Astrocyte of the spinal cord (primary cell): ENCODE measurements around the gene ARHGAP45.
A peak's percentile ranks its signal among the peaks of the same experiment; 100 is the strongest.

Experiments
- DNase-seq: peaks from one replicate; pipeline ENCODE4 v3.0.0; 2011; ENCODE audit warnings: low read depth, low spot score
- H3K4me3 ChIP-seq: 2 replicates; pipeline ENCODE4 v1.5.1; 2011; ENCODE audit warnings: low read depth, mild to moderate bottlenecking, low read length, moderate library complexity
- in situ Hi-C: cut with HindIII; loops from 2 replicates; pipeline ENCODE4 v1.10.0; 2017; ENCODE audit warnings: low sequenced_read_pairs
- TF ChIP-seq, protein P1 (sequence below): IDR thresholded peaks from 2 replicates; pipeline ENCODE4 v1.5.1; 2012; ENCODE audit warnings: low read depth, mild to moderate bottlenecking, low read length, inconsistent platforms

Gene ARHGAP45

DNA sequence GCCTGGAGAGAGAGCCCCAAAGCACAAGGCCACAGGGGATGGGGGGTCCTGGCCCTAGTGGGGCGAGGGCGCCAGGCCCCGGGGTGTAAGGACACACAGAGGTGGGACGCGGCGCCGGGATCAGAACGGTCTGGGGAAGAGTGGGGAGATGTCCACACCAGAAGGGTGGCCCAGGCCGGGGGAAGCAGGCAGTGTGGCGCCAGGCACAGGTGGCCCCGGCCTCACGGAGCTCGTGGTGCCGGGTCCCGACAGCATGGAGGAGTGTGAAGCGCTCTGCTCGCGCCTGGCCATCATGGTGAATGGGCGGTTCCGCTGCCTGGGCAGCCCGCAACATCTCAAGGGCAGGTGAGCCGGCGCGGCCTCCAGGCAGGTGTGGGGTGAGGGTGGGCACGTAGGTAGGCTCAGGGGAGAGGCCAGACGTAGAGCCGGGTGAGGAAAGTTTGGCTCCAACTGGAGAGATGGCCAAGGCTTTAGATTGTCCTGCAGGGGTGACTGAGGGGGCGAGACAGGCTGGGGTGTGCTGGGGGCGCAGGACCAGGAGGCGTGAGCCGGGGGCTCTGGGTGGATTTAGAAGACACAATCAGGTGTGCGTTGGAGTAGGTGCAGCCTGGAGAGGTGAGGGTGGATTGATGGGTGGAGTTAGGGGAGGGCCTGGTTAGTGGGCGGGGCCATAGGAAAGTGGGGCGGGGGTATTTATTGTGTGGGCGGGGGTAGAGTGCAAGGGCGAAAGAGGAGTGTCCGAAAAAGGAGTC, 2.9 kb upstream of the ARHGAP45 start:
- DNase-seq = no peak
- TF ChIP-seq, protein P1, sequence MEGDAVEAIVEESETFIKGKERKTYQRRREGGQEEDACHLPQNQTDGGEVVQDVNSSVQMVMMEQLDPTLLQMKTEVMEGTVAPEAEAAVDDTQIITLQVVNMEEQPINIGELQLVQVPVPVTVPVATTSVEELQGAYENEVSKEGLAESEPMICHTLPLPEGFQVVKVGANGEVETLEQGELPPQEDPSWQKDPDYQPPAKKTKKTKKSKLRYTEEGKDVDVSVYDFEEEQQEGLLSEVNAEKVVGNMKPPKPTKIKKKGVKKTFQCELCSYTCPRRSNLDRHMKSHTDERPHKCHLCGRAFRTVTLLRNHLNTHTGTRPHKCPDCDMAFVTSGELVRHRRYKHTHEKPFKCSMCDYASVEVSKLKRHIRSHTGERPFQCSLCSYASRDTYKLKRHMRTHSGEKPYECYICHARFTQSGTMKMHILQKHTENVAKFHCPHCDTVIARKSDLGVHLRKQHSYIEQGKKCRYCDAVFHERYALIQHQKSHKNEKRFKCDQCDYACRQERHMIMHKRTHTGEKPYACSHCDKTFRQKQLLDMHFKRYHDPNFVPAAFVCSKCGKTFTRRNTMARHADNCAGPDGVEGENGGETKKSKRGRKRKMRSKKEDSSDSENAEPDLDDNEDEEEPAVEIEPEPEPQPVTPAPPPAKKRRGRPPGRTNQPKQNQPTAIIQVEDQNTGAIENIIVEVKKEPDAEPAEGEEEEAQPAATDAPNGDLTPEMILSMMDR = no peak
- no peak overlapping the region for H3K4me3 ChIP-seq
- in situ Hi-C loops = no loop called here

DNA sequence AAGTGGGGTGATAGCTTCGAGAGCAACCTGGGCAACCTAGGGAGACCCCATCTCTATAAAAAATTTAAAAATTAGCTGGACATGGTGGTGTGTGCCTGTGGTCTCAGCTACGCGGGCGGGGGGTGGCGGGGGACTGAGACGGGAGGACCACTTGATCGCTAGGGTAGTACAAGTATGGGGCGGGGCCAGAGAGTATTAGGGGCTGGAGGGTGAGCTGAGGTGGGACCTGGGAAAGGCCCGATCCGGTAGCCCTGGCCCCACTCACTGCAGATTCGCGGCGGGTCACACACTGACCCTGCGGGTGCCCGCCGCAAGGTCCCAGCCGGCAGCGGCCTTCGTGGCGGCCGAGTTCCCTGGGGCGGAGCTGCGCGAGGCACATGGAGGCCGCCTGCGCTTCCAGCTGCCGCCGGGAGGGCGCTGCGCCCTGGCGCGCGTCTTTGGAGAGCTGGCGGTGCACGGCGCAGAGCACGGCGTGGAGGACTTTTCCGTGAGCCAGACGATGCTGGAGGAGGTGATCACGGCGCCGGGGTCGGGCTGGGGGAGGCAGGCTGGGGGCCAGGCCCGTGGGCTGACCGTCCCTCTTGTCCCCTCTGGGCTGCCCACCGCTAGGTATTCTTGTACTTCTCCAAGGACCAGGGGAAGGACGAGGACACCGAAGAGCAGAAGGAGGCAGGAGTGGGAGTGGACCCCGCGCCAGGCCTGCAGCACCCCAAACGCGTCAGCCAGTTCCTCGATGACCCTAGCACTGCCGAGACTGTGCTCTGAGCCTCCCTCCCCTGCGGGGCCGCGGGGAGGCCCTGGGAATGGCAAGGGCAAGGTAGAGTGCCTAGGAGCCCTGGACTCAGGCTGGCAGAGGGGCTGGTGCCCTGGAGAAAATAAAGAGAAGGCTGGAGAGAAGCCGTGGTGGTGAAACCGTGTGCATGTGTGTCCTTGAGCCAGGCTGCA, 2.0 kb upstream of the ARHGAP45 start:
- in situ Hi-C loops = no loop called here
- no peak overlapping the region for H3K4me3 ChIP-seq
- DNase-seq = peak; percentile 44
- TF ChIP-seq, protein P1 = peak; percentile 65

DNA sequence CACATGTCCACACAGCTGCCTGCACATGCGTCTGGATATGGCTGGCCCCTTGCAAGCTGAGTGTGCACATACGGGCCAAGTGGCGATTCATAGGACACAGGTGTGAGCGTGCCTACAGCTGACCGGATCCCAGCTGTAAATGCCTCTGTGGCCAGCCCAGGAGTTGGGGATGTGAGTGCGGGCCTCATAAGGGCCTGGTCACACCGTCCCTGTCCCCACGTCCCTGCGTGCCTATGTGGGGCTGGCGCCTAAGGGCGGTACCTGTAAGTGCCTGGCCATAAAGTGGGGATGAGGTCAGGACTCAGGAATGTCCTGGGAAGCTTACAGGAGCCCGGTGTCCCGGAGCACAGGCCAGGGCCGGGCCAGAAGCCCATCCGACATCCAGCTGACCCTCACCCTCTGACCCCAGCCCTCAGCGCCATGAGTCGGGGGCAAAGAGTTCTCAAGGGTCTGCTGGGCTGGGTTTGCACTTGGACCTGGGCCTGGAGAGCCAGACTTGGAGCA, 1.3 kb upstream of the ARHGAP45 start:
- no peak overlapping the region for H3K4me3 ChIP-seq
- no peak for DNase-seq

DNA sequence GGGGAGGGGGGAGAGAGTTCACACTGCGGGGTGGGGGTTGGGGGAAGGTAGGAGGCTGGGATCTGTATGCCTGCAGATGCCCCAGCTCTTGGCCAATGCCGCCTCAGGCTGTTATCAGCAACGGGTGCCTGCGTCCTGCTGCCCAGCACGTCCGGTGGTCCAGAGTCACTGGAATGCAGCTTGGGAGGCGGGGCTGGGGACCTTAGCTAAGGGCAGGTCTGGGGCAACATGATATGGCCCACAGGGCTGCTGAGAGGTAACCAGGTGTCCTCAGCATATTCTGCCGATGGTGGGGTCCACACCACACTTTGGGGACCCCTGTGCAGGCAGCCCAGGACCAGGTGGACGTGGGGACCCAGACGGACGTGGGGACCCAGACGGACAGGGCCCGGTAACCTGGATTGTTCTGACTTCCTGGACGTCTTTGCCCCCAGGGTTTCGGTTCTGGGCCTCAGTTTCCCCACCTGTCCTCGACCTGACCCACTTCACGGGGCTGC, 668 bp upstream of the ARHGAP45 start:
- DNase-seq = no peak
- no peak overlapping the region for H3K4me3 ChIP-seq
- in situ Hi-C loops = no loop called here
- TF ChIP-seq, protein P1 = no peak

More for the DNA sequence above, 1.3 kb upstream of the ARHGAP45 start:
- in situ Hi-C loops = no loop called here
- TF ChIP-seq, protein P1 = no peak

DNA sequence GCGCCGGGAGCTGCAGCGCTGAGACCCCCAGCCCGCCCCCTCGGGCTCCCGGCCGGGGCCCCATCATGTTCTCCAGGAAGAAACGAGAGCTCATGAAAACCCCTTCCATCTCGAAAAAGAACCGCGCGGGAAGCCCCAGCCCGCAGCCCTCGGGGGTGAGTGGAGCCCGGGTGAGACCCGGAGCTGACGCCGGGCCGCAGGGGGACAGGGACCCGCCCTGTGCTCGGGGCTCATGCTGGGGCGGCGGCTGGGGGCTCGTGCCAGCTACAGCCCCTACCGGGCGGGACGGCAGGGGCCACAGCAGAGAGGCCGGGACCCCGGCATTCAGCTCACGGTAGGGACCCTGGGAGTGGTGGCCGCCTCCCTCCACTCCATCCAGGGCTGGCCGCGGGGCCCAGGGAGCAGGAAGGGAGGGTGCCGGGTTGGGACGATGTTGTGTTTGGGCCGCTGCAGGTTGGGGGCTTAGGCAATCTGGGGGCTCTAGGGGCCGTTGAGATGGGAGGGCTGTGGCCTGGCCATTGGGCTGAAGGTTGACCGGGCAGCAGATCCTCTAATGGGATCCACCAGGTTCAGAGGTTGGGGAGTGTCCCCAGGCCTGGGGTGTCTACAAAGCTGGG, 482 bp downstream of the ARHGAP45 start:
- in situ Hi-C loops = no loop called here
- TF ChIP-seq, protein P1 = no peak
- peak overlapping the region; percentile 5 for H3K4me3 ChIP-seq
- no peak for DNase-seq
